GM21360 (cell line): ENCODE measurements around the gene NAGLU.
"Not testable (repeated sequence)": the region's sequence is repeated elsewhere in the genome, so short reads cannot be mapped to it uniquely, and the experiment has no call there.

Experiments used
- ATAC-seq: cut with Tn5 transposase; IDR thresholded peaks from one replicate; pipeline ENCODE4 v1.9.1; 2021; ENCODE audit warnings: mild to moderate bottlenecking, moderate library complexity; ENCODE audit not compliant: unreplicated experiment

NAGLU gene

GRCh38 chr17:42543190-42544079 lies 7.4 kb downstream of the NAGLU start:
- ATAC-seq: no peak

GRCh38 chr17:42544874-42545283 lies 8.8 kb downstream of the NAGLU start:
- ATAC-seq: no peak

- not testable (repeated sequence) for ATAC-seq
These were observed 9.9 kb downstream of the NAGLU start for GRCh38 chr17:42545755-42546505.

GRCh38 chr17:42547001-42547461 lies 11.0 kb downstream of the NAGLU start:
- ATAC-seq: no peak

GRCh38 chr17:42547698-42548069 lies 11.6 kb downstream of the NAGLU start:
- no peak for ATAC-seq

GRCh38 chr17:42548070-42548837 lies 12.2 kb downstream of the NAGLU start:
- no peak for ATAC-seq

- ATAC-seq: no peak
These were observed 13.1 kb downstream of the NAGLU start for GRCh38 chr17:42548993-42549755.

GRCh38 chr17:42552736-42553135 lies 16.7 kb downstream of the NAGLU start, which contains the start of gene HSD17B1:
TSS of gene HSD17B1 (plus strand) at chr17:42552923. CDS start at chr17:42552934, 11 bp downstream.
- not testable (repeated sequence) for ATAC-seq

- no peak for ATAC-seq
These were observed 17.2 kb downstream of the NAGLU start for GRCh38 chr17:42553161-42553818.

- ATAC-seq: no peak
These were observed 17.8 kb downstream of the NAGLU start for GRCh38 chr17:42553866-42554249.

GRCh38 chr17:42554250-42555121 lies 18.4 kb downstream of the NAGLU start:
- peak; percentile 52 for ATAC-seq

- no peak for ATAC-seq
These were observed 19.1 kb downstream of the NAGLU start for GRCh38 chr17:42555122-42555622.

- not testable (repeated sequence) for ATAC-seq
These were observed 20.0 kb downstream of the NAGLU start for GRCh38 chr17:42555961-42556617.

GRCh38 chr17:42559075-42559474 lies 23.0 kb downstream of the NAGLU start:
- no peak for ATAC-seq

GRCh38 chr17:42560246-42560645 lies 24.2 kb downstream of the NAGLU start:
- no peak for ATAC-seq

GRCh38 chr17:42561897-42562387 lies 25.9 kb downstream of the NAGLU start, which contains the start of gene COASY:
TSS of gene COASY (plus strand) at chr17:42562148. CDS start at chr17:42562623, 475 bp downstream.
- peak; percentile 44 for ATAC-seq

GRCh38 chr17:42562388-42563142 lies 26.5 kb downstream of the NAGLU start:
- ATAC-seq: no peak
